NB4 (cell line): Measurements from ENCODE around the gene TESK2.

ENCODE experiments used
- DNase-seq: peaks from one replicate; pipeline ENCODE4 v3.0.0; 2010; ENCODE audit warnings: low read depth
- H3K4me3 ChIP-seq: one replicate; pipeline ENCODE4 v1.5.1; 2011; ENCODE audit warnings: mild to moderate bottlenecking, low read depth, low read length, moderate library complexity
- MYC ChIP-seq: IDR thresholded peaks from 2 replicates; pipeline ENCODE4 v1.6.1; 2011; ENCODE audit warnings: low read depth, low read length
- POLR2A ChIP-seq: IDR thresholded peaks from 2 replicates; pipeline ENCODE4 v1.6.1; 2011; ENCODE audit warnings: mild to moderate bottlenecking; ENCODE audit not compliant: insufficient read length; ENCODE audit errors: extremely low read depth
- TF ChIP-seq, protein P1 (sequence below): IDR thresholded peaks from 2 replicates; pipeline ENCODE4 v1.6.1; 2011; ENCODE audit warnings: low read depth, low read length
- TF ChIP-seq, protein P2 (sequence below): IDR thresholded peaks from one replicate; pipeline ENCODE4 v1.5.1; 2012; ENCODE audit warnings: low read depth, low read length

TESK2 gene

GRCh38 chr1:45410850-45411509 lies 80.0 kb downstream of the TESK2 start:
- no peak for TF ChIP-seq POLR2A
- TF ChIP-seq, protein P1, sequence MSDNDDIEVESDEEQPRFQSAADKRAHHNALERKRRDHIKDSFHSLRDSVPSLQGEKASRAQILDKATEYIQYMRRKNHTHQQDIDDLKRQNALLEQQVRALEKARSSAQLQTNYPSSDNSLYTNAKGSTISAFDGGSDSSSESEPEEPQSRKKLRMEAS, result no peak
- TF ChIP-seq, protein P2, sequence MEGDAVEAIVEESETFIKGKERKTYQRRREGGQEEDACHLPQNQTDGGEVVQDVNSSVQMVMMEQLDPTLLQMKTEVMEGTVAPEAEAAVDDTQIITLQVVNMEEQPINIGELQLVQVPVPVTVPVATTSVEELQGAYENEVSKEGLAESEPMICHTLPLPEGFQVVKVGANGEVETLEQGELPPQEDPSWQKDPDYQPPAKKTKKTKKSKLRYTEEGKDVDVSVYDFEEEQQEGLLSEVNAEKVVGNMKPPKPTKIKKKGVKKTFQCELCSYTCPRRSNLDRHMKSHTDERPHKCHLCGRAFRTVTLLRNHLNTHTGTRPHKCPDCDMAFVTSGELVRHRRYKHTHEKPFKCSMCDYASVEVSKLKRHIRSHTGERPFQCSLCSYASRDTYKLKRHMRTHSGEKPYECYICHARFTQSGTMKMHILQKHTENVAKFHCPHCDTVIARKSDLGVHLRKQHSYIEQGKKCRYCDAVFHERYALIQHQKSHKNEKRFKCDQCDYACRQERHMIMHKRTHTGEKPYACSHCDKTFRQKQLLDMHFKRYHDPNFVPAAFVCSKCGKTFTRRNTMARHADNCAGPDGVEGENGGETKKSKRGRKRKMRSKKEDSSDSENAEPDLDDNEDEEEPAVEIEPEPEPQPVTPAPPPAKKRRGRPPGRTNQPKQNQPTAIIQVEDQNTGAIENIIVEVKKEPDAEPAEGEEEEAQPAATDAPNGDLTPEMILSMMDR, result no peak
- no peak for TF ChIP-seq MYC
- DNase-seq, result no peak
- no peak overlapping the region for H3K4me3 ChIP-seq

- TF ChIP-seq POLR2A (no peak), MYC (no peak)
- TF ChIP-seq, protein P2, result no peak
- TF ChIP-seq, protein P1, result no peak
- no peak overlapping the region for H3K4me3 ChIP-seq
- DNase-seq, result peak; percentile 23
Observed at GRCh38 chr1:45409276-45409675, 81.7 kb downstream of the TESK2 start.

- no peak for DNase-seq
- H3K4me3 ChIP-seq, result no peak overlapping the region
- TF ChIP-seq POLR2A (no peak), MYC (no peak)
- TF ChIP-seq, protein P2, result no peak
- TF ChIP-seq, protein P1, result no peak
Observed at GRCh38 chr1:45407629-45408287, 83.2 kb downstream of the TESK2 start.

GRCh38 chr1:45405636-45406035 lies 85.3 kb downstream of the TESK2 start:
- no peak overlapping the region for H3K4me3 ChIP-seq
- TF ChIP-seq, protein P1, result no peak
- TF ChIP-seq POLR2A (no peak), MYC (no peak)
- TF ChIP-seq, protein P2, result no peak
- DNase-seq, result no peak

GRCh38 chr1:45403718-45404117 lies 87.2 kb downstream of the TESK2 start:
- DNase-seq, result no peak

GRCh38 chr1:45403298-45403697 lies 87.7 kb downstream of the TESK2 start:
- TF ChIP-seq, protein P1, result no peak
- TF ChIP-seq MYC, result no peak
- no peak for TF ChIP-seq POLR2A
- TF ChIP-seq, protein P2, result no peak
- no peak for DNase-seq
- H3K4me3 ChIP-seq, result no peak overlapping the region

More at GRCh38 chr1:45403718-45404117, 87.2 kb downstream of the TESK2 start:
- TF ChIP-seq, protein P1, result no peak
- H3K4me3 ChIP-seq, result no peak overlapping the region
